Endothelial cell of umbilical vein (primary cell): ENCODE measurements around the gene TTC29. TPM values are rescaled to one million over a fixed set of nuclear protein-coding genes. Genes with fewer than 3 reads are reported as not detected.

Experiments
- BruUV-seq: library from RNA; stranded (reverse); fragments of 400-500 nt; replicated peaks from 2 replicates; lab custom pipeline; 2021; lab: Mats Ljungman, UMichigan
- CTCF ChIA-PET: fragments of 300-600, 350-600 bp; sonication (Branson Sonifier 250); formaldehyde crosslinking; loops from one replicate; lab custom pipeline; 2021; ENCODE audit warnings: antibody characterized with exemption, inconsistent platforms; lab: Charles Lee
- POLR2A ChIA-PET: fragments of 300-600, 350-600 bp; sonication (Branson Sonifier 250); formaldehyde crosslinking; loops from one replicate; lab custom pipeline; 2021; ENCODE audit warnings: antibody characterized with exemption, inconsistent platforms; lab: Charles Lee
- DNase-seq: peaks from one replicate; pipeline ENCODE4 v3.0.0-alpha.2; 2011; ENCODE audit warnings: low read depth, low spot score
- FAIRE-seq: peaks from 2 replicates; lab custom pipeline; 2011; peaks lifted over from hg19 to GRCh38; lab: Jason Lieb, UNC
- H2AFZ ChIP-seq: 2 replicates; pipeline ENCODE4 v1.6.0; 2012; ENCODE audit warnings: low read depth, low read length, control low read depth, inconsistent platforms
- H3K27ac ChIP-seq: 2 replicates; pipeline ENCODE4 v1.5.1; 2011; ENCODE audit warnings: low read depth, mild to moderate bottlenecking, control low read depth, low read length, moderate library complexity; ENCODE audit not compliant: insufficient read depth
- H3K27me3 ChIP-seq, 2 experiments: 2 replicates each; pipeline versions ENCODE4 v1.6.0 to v1.6.1; 2011; ENCODE audit warnings: low read length in 2 of 2, mixed read lengths in 1 of 2; ENCODE audit not compliant: control insufficient read depth in 2 of 2, insufficient read depth in 2 of 2
- H3K36me3 ChIP-seq, 2 experiments: 2 replicates in 1 of 2; 3 replicates in 1 of 2; pipeline ENCODE4 v1.5.1; 2011; ENCODE audit warnings: low read length in 2 of 2, mild to moderate bottlenecking in 1 of 2, moderate library complexity in 1 of 2; ENCODE audit not compliant: control insufficient read depth in 2 of 2, insufficient read depth in 2 of 2; ENCODE audit errors: extremely low read depth in 1 of 2
- H3K4me1 ChIP-seq: 3 replicates; pipeline ENCODE4 v1.5.1; 2011; ENCODE audit warnings: mild to moderate bottlenecking, low read length; ENCODE audit not compliant: control insufficient read depth, insufficient read depth; ENCODE audit errors: extremely low read depth
- H3K4me2 ChIP-seq: 2 replicates; pipeline ENCODE4 v1.6.1; 2011; ENCODE audit warnings: low read length, control low read depth, mixed read lengths; ENCODE audit not compliant: insufficient read depth
- H3K4me3 ChIP-seq, 3 experiments: fragments of 200-600 bp in 1 of 3; sonication (generic), shearing (Covaris generic) in 1 of 3; replicated peaks in 1 of 3; 2 replicates each; pipeline ENCODE4 v1.5.1; 2011 to 2016; ENCODE audit warnings: control low read depth in 3 of 3, low read length in 3 of 3, mild to moderate bottlenecking in 2 of 3, inconsistent platforms in 1 of 3, low read depth in 1 of 3, moderate library complexity in 1 of 3; ENCODE audit not compliant: insufficient read depth in 1 of 3
- H3K79me2 ChIP-seq: 2 replicates; pipeline ENCODE4 v1.6.0; 2012; ENCODE audit warnings: low read length, inconsistent platforms; ENCODE audit not compliant: control insufficient read depth, insufficient read depth
- H3K9ac ChIP-seq: replicated peaks from 2 replicates; pipeline ENCODE3; 2011; ENCODE audit warnings: low read length, control low read depth; ENCODE audit not compliant: insufficient read depth; ENCODE audit errors: extremely low read depth
- H3K9me1 ChIP-seq: replicated peaks from 3 replicates; pipeline ENCODE4 v1.6.0; 2011; ENCODE audit warnings: mild to moderate bottlenecking, low read length; ENCODE audit not compliant: control insufficient read depth, insufficient read depth; ENCODE audit errors: extremely low read depth
- H3K9me3 ChIP-seq: replicated peaks from 2 replicates; pipeline ENCODE4 v1.5.1; 2012; ENCODE audit warnings: low read length, inconsistent platforms; ENCODE audit not compliant: control insufficient read depth, insufficient read depth
- H4K20me1 ChIP-seq: replicated peaks from 2 replicates; pipeline ENCODE3; 2011; ENCODE audit warnings: mild to moderate bottlenecking, low read length; ENCODE audit not compliant: control insufficient read depth, insufficient read depth; ENCODE audit errors: extremely low read depth
- EZH2 ChIP-seq: IDR thresholded peaks from 2 replicates; pipeline ENCODE4 v1.6.1; 2012; ENCODE audit warnings: borderline replicate concordance, low read depth, mild to moderate bottlenecking, moderate library complexity, low read length, inconsistent platforms; ENCODE audit not compliant: severe bottlenecking
- GATA2 ChIP-seq: IDR thresholded peaks from 2 replicates; pipeline ENCODE4 v1.7.0; 2011; ENCODE audit warnings: low read depth, mild to moderate bottlenecking, moderate library complexity, mixed read lengths, low read length; ENCODE audit not compliant: insufficient read length, insufficient read depth
- JUN ChIP-seq: IDR thresholded peaks from 2 replicates; pipeline ENCODE4 v1.6.1; 2011; ENCODE audit warnings: borderline replicate concordance, low read depth; ENCODE audit not compliant: insufficient read length, insufficient read depth
- MYC ChIP-seq: IDR thresholded peaks from one replicate; pipeline ENCODE4 v1.6.1; 2011; ENCODE audit warnings: mild to moderate bottlenecking, low read depth, low read length
- POLR2A ChIP-seq: IDR thresholded peaks from 2 replicates; pipeline ENCODE4 v1.6.1; 2012; ENCODE audit warnings: low read depth, mild to moderate bottlenecking, control low read depth, low read length
- POLR2AphosphoS5 ChIP-seq: IDR thresholded peaks from 2 replicates; pipeline ENCODE4 v1.6.1; 2012; ENCODE audit warnings: low read depth, mild to moderate bottlenecking, control low read depth, low read length, moderate library complexity; ENCODE audit not compliant: insufficient read depth
- dilution Hi-C: fragments of 300-500 bp; cut with MboI; formaldehyde crosslinking; loops from one replicate; pipeline ENCODE4 v1.15.0; 2019; ENCODE audit warnings: low sequenced_read_pairs; ENCODE audit not compliant: extremely low pct_ligation_motif_present
- intact Hi-C: fragments of 100-400 bp; cut with micrococcal nuclease; formaldehyde crosslinking; loops from one replicate; pipeline ENCODE4 v1.10.0; 2022
- polyA plus RNA-seq, 4 experiments: library from polyadenylated mRNA; depleted of rRNA in 3 of 4; stranded (reverse) in 3 of 4; unstranded in 1 of 4; fragments of >200 nt; gene quantifications; 2 replicates each; pipeline versions ENCODE4 v1.2.1 to v1.2.3, GENCODE V29; 2011 to 2012; ENCODE audit warnings: missing spikeins in 1 of 4
- total RNA-seq: library from RNA; stranded (reverse); gene quantifications from 2 replicates; pipeline ENCODE4 v1.2.3, GENCODE V29; 2021
- TF ChIP-seq, protein P1 (sequence below), 2 donors: IDR thresholded peaks; 1 replicate in 1 of 2; 2 replicates in 1 of 2; pipeline ENCODE4 v1.5.1; 2011; ENCODE audit warnings: low read length in 2 of 2, mild to moderate bottlenecking in 2 of 2, moderate library complexity in 2 of 2, control low read depth in 1 of 2, inconsistent platforms in 1 of 2, low read depth in 1 of 2; ENCODE audit not compliant: insufficient read depth in 1 of 2; ENCODE audit errors: extremely low read depth in 1 of 2

The TTC29 gene
- total and polyA plus RNA-seq, 2 donors (not counting 3 experiments of a cell fraction or from before 2014, with no cell fraction given): not detected

GRCh38 chr4:146915132-146915531 is 30.5 kb downstream of the TTC29 start:
- DNase-seq (no peak), FAIRE-seq (no peak)
- no peaks in the 10 kb centered on the region for H4K20me1 ChIP-seq
- ChIA-PET POLR2A (no interaction called here), CTCF (interaction anchor here (0.6 to 4.1 kb wide), 6 partner anchors 63 to 960 kb away, joined by 3 to 56 read pairs (median 4); no protein-coding TSS in a partner anchor)
- no peaks in the 10 kb centered on the region for H3K36me3 ChIP-seq
- peaks cover 0 to 18% of the 10 kb centered on the region in 2 experiments for H3K27me3 ChIP-seq
- no peaks in the 10 kb centered on the region for H3K79me2 ChIP-seq
- H3K4me1 ChIP-seq: no peaks in the 10 kb centered on the region
- intact Hi-C loops (loop anchor here (5.0 to 10.0 kb wide), 2 partner anchors 180 to 368 kb away; no protein-coding TSS in a partner anchor), dilution Hi-C loops (no loop called here)
- H3K4me3 ChIP-seq: no peak overlapping the region
- no peaks in the 10 kb centered on the region for H3K9me3 ChIP-seq
- no TSS peak for BruUV-seq
- H3K9ac ChIP-seq: no peak overlapping the region
- no peak overlapping the region for H3K27ac ChIP-seq
- H2AFZ ChIP-seq: no peak overlapping the region
- no peaks in the 10 kb centered on the region for H3K9me1 ChIP-seq
- H3K4me2 ChIP-seq: no peak overlapping the region
- TF ChIP-seq MYC (no peak), JUN (no peak), GATA2 (no peak), POLR2AphosphoS5 (no peak), EZH2 (no peak), POLR2A (no peak)
- TF ChIP-seq, protein P1, sequence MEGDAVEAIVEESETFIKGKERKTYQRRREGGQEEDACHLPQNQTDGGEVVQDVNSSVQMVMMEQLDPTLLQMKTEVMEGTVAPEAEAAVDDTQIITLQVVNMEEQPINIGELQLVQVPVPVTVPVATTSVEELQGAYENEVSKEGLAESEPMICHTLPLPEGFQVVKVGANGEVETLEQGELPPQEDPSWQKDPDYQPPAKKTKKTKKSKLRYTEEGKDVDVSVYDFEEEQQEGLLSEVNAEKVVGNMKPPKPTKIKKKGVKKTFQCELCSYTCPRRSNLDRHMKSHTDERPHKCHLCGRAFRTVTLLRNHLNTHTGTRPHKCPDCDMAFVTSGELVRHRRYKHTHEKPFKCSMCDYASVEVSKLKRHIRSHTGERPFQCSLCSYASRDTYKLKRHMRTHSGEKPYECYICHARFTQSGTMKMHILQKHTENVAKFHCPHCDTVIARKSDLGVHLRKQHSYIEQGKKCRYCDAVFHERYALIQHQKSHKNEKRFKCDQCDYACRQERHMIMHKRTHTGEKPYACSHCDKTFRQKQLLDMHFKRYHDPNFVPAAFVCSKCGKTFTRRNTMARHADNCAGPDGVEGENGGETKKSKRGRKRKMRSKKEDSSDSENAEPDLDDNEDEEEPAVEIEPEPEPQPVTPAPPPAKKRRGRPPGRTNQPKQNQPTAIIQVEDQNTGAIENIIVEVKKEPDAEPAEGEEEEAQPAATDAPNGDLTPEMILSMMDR (IDR thresholded peaks at IDR 0.05; ENCODE audit: extremely low read depth in 1 of 2, insufficient read depth in 1 of 2, low read depth in 1 of 2, low read length in 2 of 2): no peak
